Esophagus muscularis mucosa (tissue), 3 donors: ENCODE results near the gene PIP4P1.

Experiments used
- CTCF ChIP-seq, 3 experiments: fragments of 200-600 bp in 2 of 3; fragments of 450-650 bp in 1 of 3; sonication (generic) in 2 of 3; IDR thresholded peaks; one replicate each; pipeline ENCODE4 v1.5.1; 2017 to 2019; ENCODE audit warnings: antibody characterized with exemption in 3 of 3, mild to moderate bottlenecking in 2 of 3, moderate library complexity in 1 of 3
- POLR2A ChIP-seq: fragments of 450-650 bp; IDR thresholded peaks from one replicate; pipeline ENCODE4 v1.6.1; 2017; ENCODE audit warnings: antibody characterized with exemption, moderate library complexity, mild to moderate bottlenecking, low read depth
- POLR2AphosphoS5 ChIP-seq, 2 donors: sonication (generic); formaldehyde crosslinking; IDR thresholded peaks; one replicate each; pipeline ENCODE4 v1.6.1; 2017; ENCODE audit warnings: antibody characterized with exemption in 2 of 2

- TF ChIP-seq POLR2AphosphoS5 (IDR thresholded peaks at IDR 0.05): no peak
- no peak for TF ChIP-seq POLR2A
- TF ChIP-seq CTCF (IDR thresholded peaks at IDR 0.05): no peak
Measured at GRCh38 chr14:20435582-20436362, 25.5 kb downstream of the PIP4P1 start, which contains the start of gene KLHL33.
